Measurements from ENCODE around the gene ZBTB8B.

ZBTB8B gene

DNA sequence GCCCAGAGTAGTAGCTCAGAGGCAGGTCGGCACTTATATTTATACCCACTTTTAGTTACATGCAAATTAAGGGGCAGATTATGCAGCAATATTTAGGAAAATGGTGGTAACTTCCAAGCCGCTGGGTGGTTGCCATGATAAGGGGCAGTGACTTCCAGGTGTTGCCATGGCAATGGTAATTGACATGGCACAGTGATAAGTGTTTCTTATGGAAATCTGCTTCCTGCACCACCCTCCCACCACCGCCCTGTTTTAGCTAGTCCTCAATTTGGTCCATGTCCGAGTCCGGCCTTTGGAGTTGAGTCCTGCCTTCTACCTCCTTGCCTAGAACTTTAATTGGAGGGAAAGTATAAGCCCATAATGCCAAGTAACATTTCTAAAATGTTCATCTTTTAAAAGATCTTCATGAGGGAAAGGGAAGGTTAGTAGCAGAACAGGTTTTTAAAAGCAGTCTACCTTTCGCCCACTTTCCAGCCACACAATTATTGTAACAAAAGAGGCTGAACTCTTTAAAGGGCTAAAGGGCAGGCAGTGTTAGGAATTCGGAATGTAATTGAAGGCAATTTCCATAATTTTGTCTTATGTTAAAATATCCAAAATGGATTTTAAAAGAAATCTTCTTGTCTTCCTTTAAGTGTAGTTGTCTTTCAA is 21.7 kb downstream of the ZBTB8B start:
- no peak overlapping the region for H3K4me3 ChIP-seq (ENCODE audit: control insufficient read depth, low read depth, low read length)
- no peak for DNase-seq (ENCODE audit: low read depth)
- TF ChIP-seq, protein P1, sequence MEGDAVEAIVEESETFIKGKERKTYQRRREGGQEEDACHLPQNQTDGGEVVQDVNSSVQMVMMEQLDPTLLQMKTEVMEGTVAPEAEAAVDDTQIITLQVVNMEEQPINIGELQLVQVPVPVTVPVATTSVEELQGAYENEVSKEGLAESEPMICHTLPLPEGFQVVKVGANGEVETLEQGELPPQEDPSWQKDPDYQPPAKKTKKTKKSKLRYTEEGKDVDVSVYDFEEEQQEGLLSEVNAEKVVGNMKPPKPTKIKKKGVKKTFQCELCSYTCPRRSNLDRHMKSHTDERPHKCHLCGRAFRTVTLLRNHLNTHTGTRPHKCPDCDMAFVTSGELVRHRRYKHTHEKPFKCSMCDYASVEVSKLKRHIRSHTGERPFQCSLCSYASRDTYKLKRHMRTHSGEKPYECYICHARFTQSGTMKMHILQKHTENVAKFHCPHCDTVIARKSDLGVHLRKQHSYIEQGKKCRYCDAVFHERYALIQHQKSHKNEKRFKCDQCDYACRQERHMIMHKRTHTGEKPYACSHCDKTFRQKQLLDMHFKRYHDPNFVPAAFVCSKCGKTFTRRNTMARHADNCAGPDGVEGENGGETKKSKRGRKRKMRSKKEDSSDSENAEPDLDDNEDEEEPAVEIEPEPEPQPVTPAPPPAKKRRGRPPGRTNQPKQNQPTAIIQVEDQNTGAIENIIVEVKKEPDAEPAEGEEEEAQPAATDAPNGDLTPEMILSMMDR (conservative IDR thresholded peaks at IDR 0.05; ENCODE audit: control insufficient read depth, insufficient read depth, low read depth, low read length), result no peak

DNA sequence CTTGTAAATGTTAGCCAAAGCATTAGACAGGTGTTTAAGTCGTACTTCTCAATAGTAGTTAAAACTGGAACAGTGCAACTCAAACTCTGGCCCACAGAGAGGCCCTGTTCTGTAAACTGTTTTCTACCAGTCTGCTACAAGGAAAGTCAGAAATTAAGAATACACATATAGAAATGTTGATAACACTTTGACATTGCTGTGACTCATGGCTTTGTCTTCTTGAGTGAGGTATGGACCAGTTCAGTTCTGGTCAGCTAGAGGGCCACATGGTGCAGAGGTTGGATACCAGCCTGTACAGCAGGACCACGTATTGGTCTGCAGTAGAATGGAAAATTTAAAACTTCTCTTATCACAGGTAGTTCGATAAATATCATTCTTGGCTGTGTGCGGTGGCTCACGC is 22.3 kb downstream of the ZBTB8B start:
- H3K4me3 ChIP-seq (ENCODE audit: control insufficient read depth, low read depth, low read length), result no peak overlapping the region
- TF ChIP-seq, protein P1 (conservative IDR thresholded peaks at IDR 0.05; ENCODE audit: control insufficient read depth, insufficient read depth, low read depth, low read length), result no peak
- no peak for DNase-seq (ENCODE audit: low read depth)

DNA sequence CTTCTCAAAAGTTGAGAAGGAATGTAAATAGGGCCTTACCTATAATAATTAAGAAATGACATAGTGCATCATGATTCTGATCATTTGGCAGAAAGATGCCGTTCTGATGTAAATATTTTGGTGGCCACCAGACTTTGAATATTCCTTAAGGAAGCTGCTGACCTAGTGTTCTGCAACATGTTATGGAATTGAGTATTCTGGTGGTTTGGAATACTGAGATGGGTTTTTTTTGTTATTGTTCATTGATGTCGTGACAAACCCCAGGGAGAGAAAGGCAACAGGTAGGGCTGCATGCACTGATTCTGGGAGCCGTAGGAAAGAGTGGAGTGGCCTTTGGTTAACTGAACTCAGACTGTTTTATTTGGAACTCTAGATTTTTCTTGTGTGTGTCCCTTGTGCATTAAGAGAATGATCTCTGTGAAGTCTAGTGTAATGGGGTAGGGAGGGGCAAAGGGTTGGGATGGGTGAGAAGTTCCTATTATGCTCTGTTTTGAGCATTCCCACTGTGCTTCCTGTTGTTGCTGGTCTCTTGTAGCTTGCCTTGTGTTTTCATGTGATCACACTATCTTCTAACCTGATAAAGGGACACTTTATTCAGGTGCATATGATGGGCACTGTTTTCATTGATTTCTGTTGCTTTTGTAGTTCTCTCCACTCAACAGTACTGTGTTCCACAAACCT is 25.0 kb downstream of the ZBTB8B start:
- TF ChIP-seq, protein P1 (conservative IDR thresholded peaks at IDR 0.05; ENCODE audit: control insufficient read depth, insufficient read depth, low read depth, low read length), result no peak
- H3K4me3 ChIP-seq (ENCODE audit: control insufficient read depth, low read depth, low read length), result no peak overlapping the region
- no peak for DNase-seq (ENCODE audit: low read depth)

DNA sequence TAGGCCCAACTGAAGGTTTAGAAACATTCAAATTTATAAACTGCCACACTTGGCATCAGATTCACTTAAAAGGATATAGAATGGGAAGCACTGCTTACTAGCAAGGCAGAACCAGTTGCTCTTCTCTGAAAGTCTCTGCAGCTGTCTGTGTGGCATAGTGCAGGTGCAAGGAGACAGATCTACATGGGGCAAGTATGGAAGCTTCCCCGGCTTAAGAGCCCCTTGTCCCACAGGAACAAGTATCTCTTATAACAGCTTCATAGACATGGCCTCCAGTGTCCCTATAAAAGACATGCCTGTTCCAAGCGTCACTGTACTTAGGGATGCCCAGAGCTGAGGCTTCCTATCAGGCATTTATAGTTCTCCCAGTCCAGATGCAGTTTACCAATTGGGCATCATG is 26.5 kb downstream of the ZBTB8B start:
- H3K4me3 ChIP-seq (ENCODE audit: control insufficient read depth, low read depth, low read length), result no peak overlapping the region
- TF ChIP-seq, protein P1 (conservative IDR thresholded peaks at IDR 0.05; ENCODE audit: control insufficient read depth, insufficient read depth, low read depth, low read length), result no peak
- no peak for DNase-seq (ENCODE audit: low read depth)

DNA sequence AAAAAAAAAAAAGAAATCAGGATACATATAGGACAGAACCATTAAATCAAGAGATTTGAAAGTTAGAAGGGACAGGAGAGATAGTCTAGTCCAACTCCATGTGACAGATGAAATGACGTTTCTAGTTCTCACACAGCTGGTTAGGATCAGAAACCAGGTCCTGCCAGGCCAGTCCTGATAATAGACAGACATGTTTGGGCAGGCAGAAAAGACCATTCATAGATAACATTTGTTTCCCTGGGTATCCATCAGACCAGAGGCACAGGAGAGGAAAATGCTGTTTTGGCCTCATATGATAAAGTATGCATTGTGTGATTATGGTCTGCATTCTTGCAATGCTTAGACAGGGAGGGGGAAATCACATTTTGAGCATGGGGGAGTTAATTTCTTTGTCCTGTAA is 29.3 kb downstream of the ZBTB8B start:
- no peak for DNase-seq (ENCODE audit: low read depth)
- no peak overlapping the region for H3K4me3 ChIP-seq (ENCODE audit: control insufficient read depth, low read depth, low read length)
- TF ChIP-seq, protein P1 (conservative IDR thresholded peaks at IDR 0.05; ENCODE audit: control insufficient read depth, insufficient read depth, low read depth, low read length), result no peak

DNA sequence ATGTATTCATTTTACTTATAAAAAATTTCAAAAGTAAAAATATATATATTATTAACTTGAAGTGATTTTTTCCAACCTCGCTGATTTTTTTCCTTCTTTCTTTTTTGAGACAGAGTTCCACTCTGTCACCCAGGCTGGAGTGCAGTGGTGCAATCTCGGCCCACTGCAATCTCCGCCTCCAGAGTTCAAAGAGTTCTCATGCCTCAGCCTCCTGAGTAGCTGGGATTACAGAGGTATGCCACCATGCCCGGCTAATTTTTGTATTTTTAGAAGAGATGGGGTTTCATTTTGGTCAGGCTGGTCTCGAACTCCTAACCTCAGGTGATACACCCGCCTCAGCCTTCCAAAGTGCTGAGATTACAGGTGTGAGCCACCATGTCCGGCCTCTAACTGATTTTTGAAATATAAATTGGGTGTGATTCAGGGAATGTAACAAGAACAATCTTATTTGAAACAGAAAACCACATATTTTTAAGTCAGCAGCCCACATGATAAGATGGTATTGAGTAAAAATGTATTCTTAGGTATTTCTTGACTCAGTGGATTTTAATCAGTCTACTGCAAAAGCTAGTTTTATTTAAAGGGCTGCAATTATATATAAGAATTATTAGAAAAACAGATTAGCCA is 30.0 kb downstream of the ZBTB8B start:
- DNase-seq (ENCODE audit: low read depth), result no peak
- no peak overlapping the region for H3K4me3 ChIP-seq (ENCODE audit: control insufficient read depth, low read depth, low read length)
- TF ChIP-seq, protein P1 (conservative IDR thresholded peaks at IDR 0.05; ENCODE audit: control insufficient read depth, insufficient read depth, low read depth, low read length), result no peak

Measured in fibroblast of mammary gland (primary cell).